Stimulated activated CD4-positive, alpha-beta T cell treated with anti-CD3 and anti-CD28 coated beads, Interleukin-4, amount 100 ng/mL, for 48 hours (primary cell): ENCODE data around the gene DNMT3B.
A peak's percentile ranks its signal among the peaks of the same experiment; 100 is the strongest.
"Not testable (repeated sequence)": the region's sequence is repeated elsewhere in the genome, so short reads cannot be mapped to it uniquely, and the experiment has no call there.

Experiments
- DNase-seq, 2 donors: peaks; one replicate each; pipeline ENCODE4 v3.0.0-alpha.2; 2020; ENCODE audit warnings: low read depth in 2 of 2

The DNMT3B gene

GRCh38 chr20:32761831-32762753 is at the start of gene DNMT3B:
Gene DNMT3B (plus strand): TSS chr20:32762385. CDS start chr20:32780324, 17,939 bp downstream.
- peak; percentile 61 to 71 for DNase-seq

- DNase-seq: no peak
Observed at GRCh38 chr20:32718749-32719348, 43.3 kb upstream of the DNMT3B start.

- DNase-seq: no peak
Observed at GRCh38 chr20:32727683-32728082, 34.5 kb upstream of the DNMT3B start.

- not testable (repeated sequence) for DNase-seq
Observed at GRCh38 chr20:32728435-32728834, 33.8 kb upstream of the DNMT3B start.

- DNase-seq: not testable (repeated sequence)
Observed at GRCh38 chr20:32729334-32729733, 32.9 kb upstream of the DNMT3B start.

GRCh38 chr20:32731882-32732266 is 30.3 kb upstream of the DNMT3B start:
- DNase-seq: no peak

- DNase-seq: no peak
Observed at GRCh38 chr20:32737371-32738223, 24.6 kb upstream of the DNMT3B start.

- no peak for DNase-seq
Observed at GRCh38 chr20:32741151-32741550, 21.0 kb upstream of the DNMT3B start.

- no peak for DNase-seq
Observed at GRCh38 chr20:32742322-32743236, 19.6 kb upstream of the DNMT3B start.

GRCh38 chr20:32743237-32744112 is 18.7 kb upstream of the DNMT3B start, which contains the start of gene COMMD7:
Gene COMMD7 (minus strand): TSS chr20:32743467. CDS start chr20:32743391, 76 bp downstream.
- peak; percentile 61 to 66 for DNase-seq

- no peak for DNase-seq
Observed at GRCh38 chr20:32749914-32750637, 12.1 kb upstream of the DNMT3B start.

- no peak for DNase-seq
Observed at GRCh38 chr20:32751293-32751692, 10.9 kb upstream of the DNMT3B start.

- DNase-seq: no peak
Observed at GRCh38 chr20:32751702-32752457, 10.3 kb upstream of the DNMT3B start.

- DNase-seq: no peak
Observed at GRCh38 chr20:32752458-32753250, 9.5 kb upstream of the DNMT3B start.

GRCh38 chr20:32753731-32754130 is 8.5 kb upstream of the DNMT3B start:
- DNase-seq: no peak

- no peak for DNase-seq
Observed at GRCh38 chr20:32756156-32756555, 6.0 kb upstream of the DNMT3B start.

GRCh38 chr20:32761417-32761830 is 761 bp upstream of the DNMT3B start:
- DNase-seq: no peak

- DNase-seq: no peak
Observed at GRCh38 chr20:32762754-32763201, 593 bp downstream of the DNMT3B start.
